Activated CD4-positive, CD25-positive, alpha-beta regulatory T cell treated with anti-CD3 and anti-CD28 coated beads, Interleukin-2, amount 50 U/mL, for 72 hours (primary cell): ENCODE measurements around the gene GATAD2A.
"Not testable (repeated sequence)": the region's sequence is repeated elsewhere in the genome, so short reads cannot be mapped to it uniquely, and the experiment has no call there.

Experiments
- DNase-seq: peaks from one replicate; pipeline ENCODE4 v3.0.0; 2021

GATAD2A gene

GRCh38 chr19:19388568-19389555 lies 16.6 kb upstream of the GATAD2A start:
- no peak for DNase-seq

GRCh38 chr19:19389683-19390082 lies 15.8 kb upstream of the GATAD2A start:
- DNase-seq: not testable (repeated sequence)

- DNase-seq: not testable (repeated sequence)
Observed at GRCh38 chr19:19394333-19394732, 11.1 kb upstream of the GATAD2A start.

- DNase-seq: no peak
Observed at GRCh38 chr19:19399733-19400433, 5.6 kb upstream of the GATAD2A start.

- DNase-seq: no peak
Observed at GRCh38 chr19:19402656-19403372, 2.7 kb upstream of the GATAD2A start.

DNA sequence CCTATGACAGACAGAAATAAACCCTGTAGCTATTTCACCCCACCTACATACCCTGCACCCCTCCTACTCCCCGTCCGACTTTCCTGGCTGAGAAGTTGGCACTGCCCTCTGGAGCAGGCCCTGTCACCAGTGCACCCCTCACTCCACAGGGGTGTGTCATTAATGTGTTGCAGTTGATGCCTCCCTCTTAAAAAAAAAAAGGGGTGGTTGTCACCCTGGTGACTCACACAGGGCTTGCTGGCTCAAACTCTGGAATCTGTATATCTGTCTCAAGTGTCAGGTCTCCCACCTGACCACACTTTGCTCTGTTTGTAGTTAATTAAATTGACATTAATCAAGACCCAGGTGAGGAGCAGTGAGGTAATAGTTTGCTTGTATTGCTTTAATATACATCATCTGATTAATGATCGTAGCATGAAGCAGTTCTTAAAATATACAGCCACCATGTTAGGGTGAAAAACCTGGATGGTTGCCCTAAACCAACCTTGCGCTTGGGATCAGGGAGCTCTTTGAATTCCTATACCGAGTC lies 2.0 kb upstream of the GATAD2A start:
- DNase-seq: no peak

DNA sequence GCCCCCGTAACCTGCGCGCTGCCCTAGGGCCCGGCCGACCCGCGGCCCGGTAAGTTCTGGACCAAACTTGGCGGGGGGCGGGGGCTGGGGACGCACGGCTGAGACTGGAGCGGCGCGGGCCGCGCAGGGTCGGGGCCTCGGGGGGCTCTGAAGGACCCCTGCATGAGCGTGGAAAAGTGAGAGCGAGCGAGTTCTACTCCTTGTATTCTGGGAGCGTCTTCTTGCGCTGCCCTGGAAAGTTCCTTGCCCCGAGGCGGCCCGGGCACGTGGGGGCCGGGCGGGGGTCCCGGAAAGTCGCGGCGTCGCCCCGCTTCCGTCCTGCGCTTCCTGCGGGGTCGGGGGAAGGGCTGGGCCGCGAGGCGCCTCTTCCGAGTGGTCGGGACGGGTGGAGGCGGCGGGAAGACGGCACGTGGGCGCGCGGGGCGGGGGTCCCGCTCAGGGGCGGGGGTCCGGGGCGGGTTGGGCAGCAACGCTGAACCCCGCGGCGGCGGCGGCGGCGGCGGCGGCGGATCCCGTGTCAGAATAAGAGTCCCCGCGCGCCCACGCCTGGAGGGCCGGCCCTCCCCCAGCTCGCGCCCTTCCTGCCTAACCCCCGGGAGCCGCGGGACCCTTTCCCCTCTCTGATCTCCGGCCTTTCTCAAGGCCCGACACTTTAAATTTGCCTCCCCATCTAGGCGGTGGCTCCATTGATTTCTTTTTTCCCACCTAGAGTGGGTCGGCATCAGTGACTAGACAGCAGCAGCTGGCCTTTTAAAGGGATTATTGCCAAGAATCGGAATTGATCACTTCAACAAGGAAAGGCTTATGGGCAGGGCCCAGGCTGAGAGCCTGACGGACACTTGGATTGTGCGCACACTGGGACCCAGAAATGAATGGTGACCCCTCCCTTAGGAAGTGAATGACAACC lies 749 bp downstream of the GATAD2A start:
- DNase-seq: peak; percentile 67

DNA sequence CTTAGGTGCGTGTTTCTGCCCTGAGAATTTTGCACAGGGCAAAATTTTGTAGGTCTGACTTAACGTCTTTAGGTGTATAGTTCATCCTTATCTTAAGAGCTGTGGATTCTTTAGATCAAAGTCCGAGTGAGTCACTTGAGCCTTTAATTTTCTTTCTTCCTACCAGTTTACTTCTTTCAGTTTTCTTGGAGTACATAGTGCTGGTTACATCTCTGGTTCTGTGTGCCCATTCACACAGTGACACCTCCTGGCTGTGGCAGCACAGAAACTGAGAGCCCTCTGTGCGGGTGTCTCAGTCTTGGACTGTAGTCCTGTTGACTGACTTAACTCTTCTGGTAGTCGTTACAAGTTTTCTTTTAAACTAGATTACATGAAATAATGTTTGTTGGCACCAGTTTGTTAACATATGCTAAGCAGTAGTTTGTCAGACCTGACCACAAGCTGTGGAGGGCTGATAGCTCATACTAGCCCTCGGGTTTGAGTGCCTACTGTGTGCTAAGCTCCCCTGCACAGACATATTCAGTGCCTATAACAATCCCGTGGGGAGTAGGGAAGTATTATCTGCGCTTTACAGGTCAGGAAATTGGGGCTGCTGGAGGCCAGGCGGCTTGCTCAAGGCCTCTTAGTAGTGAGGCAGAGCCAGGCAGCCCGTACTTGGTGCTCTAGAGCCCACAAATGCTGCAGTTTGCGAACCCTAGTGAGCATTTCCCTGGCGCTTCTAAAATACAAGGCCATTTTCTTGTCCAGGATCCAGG lies 1.6 kb downstream of the GATAD2A start:
- no peak for DNase-seq

- no peak for DNase-seq
Observed at GRCh38 chr19:19407633-19407930, 2.1 kb downstream of the GATAD2A start.

DNA sequence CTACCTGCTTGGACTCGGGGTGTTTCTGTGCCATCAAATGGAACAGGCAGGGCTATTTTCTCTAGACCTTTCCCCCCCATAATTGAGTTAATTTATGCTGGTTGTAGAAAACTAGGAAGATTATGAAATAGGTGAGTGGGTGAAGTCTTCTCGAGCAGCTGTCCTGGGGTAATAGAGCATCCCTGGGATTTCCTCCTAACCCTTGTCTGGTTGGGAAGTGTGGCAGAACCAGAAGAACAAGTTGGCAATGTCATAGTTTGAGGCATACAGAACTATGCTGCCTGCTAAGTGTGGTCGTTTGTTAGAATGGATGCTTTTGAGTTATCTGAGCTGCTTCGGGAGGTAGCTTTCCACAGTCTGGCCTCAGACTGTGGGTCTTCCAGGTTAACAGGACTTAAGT lies 3.7 kb downstream of the GATAD2A start:
- no peak for DNase-seq

GRCh38 chr19:19409631-19410030 lies 4.2 kb downstream of the GATAD2A start:
- DNase-seq: no peak

GRCh38 chr19:19410553-19411550 lies 5.4 kb downstream of the GATAD2A start:
- DNase-seq: no peak

GRCh38 chr19:19416280-19416679 lies 10.8 kb downstream of the GATAD2A start:
- no peak for DNase-seq

- no peak for DNase-seq
Observed at GRCh38 chr19:19417046-19417445, 11.6 kb downstream of the GATAD2A start.

DNA sequence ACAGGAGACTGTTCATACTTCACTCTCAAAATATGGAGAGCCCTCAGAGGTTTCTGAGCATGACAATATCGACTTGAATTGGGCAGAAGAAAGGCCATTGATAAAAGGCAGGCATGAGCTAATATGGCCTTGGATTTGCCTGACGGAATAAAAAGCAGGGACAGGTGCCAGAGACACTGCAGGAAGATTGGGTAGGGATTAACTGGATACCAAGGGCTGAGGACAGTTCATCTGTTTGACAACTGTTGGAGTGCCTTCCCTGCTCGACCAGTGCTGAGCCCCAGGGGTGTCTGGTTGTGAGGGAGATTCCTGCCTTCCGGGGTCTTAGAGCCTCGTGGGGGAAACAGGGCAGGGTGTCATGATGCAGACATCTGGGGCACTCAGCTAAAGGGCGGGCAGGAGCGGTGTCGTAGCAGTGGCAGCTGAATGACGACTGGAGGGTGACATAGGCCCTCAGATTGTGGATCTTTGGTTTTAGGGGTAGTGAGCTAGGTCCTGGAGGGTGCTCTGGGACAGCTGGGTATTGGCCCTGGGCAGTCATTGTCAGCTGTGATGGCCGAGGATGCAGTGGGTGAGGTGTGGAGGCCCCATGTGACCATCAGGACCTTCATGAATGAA lies 12.3 kb downstream of the GATAD2A start:
- no peak for DNase-seq

- DNase-seq: no peak
Observed at GRCh38 chr19:19418555-19419260, 13.2 kb downstream of the GATAD2A start.

DNA sequence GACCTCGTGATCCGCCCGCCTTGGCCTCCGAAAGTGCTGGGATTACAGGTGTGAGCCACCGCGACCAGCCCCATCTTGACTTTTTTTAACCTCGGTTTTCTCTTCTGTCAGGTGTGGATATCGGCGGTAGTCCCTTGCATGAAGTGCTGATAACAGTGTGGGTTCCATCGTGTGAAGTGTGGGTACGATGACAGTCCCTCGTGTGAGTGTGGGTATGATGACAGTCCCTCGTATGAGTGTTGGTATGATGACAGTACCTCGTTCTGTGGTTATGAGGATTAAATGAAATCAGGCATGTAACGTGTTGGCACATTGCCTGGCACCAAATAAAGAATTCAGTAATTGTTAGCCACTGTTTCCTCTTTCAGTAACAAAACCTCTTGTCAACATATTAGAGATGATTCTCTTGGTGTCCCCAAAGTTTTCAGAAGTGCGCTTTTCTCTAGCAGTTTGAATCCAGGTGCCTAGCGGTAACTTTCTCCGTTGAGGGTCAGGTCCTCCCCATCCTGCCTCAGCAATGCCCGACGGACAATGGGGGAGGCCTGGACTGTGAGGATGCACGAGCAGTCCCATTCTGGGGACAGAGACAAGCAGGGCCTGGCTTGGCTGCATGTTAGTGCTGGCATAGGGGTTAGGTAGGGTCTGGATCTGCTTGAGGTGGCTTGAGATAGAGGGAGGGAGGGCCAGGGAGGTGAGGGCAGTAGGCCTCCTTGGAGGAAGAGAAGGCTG lies 15.3 kb downstream of the GATAD2A start:
- DNase-seq: no peak

- DNase-seq: no peak
Observed at GRCh38 chr19:19421299-19421696, 15.8 kb downstream of the GATAD2A start.
